Islet of Langerhans (tissue), 1 donor: ENCODE results near the gene COL6A2.
"Not testable (repeated sequence)": the region's sequence is repeated elsewhere in the genome, so short reads cannot be mapped to it uniquely, and the experiment has no call there.

Experiments
- FAIRE-seq: peaks from one replicate; lab custom pipeline; 2011; peaks lifted over from hg19 to GRCh38; lab: Jason Lieb, UNC

Gene COL6A2

GRCh38 chr21:46126309-46127238, 28.7 kb downstream of the COL6A2 start:
- FAIRE-seq, result no peak

DNA sequence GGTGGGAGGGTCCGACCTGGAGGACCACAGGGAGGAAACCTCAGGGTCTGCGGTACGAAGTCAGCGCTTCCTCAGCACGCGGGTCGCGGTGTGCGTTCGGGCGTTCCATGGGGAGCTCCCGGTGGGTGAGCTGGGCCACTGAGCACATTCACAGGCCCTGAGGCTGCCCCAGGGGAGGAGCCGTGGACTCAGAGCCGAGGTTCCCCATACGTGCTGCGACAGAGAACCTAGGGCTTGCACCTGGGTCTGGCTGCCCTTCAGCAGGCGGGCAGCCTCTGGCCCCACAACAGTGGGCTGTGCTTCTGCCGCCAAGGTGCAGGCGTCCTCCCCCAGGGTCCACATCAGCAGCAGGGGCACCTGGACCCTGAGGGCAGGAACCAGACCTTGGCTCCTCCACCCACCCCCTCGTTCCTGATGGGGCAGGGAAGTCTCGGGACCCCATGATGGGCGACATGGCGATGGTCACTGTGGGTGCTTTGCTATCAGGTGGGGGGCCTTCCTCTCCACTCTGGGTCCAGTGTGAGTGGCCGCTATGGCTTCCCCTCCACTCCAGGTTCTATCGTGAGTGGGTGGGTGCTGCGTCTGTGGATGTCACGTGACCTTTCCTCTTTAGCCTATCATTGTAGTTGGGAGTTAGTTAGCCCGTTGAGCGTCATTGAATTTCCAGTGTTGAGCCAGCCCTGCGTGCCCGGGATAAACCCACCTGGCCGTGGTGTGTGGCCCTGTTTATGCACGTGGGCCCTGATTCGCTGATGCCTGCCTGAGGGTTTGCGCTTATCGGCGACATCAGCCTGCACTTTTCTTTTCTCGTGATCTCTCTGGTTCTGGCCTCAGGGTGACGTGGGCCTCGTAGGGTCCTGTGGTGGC, 29.6 kb downstream of the COL6A2 start:
- FAIRE-seq, result no peak

- no peak for FAIRE-seq
Observed at GRCh38 chr21:46128106-46128932, 30.4 kb downstream of the COL6A2 start.

DNA sequence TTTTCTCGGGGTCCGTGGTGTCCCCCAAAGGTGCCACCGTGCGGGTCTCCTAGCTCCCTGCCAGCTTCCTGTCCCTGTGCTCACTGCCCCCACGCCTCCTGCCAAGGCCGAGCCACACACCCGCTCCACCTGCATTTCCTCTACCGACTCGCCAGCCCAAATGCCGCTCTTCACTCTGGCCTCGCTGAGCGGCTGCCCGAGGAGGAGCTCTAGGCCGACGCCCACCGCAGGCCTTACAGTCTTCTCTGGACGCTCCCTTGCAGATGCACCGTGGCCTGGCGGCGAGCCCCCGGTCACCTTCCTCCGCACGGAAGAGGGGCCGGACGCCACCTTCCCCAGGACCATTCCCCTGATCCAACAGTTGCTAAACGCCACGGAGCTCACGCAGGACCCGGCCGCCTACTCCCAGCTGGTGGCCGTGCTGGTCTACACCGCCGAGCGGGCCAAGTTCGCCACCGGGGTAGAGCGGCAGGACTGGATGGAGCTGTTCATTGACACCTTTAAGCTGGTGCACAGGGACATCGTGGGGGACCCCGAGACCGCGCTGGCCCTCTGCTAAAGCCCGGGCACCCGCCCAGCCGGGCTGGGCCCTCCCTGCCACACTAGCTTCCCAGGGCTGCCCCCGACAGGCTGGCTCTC, 31.1 kb downstream of the COL6A2 start:
- no peak for FAIRE-seq

- FAIRE-seq, result no peak
Observed at GRCh38 chr21:46129846-46130651, 32.1 kb downstream of the COL6A2 start.

DNA sequence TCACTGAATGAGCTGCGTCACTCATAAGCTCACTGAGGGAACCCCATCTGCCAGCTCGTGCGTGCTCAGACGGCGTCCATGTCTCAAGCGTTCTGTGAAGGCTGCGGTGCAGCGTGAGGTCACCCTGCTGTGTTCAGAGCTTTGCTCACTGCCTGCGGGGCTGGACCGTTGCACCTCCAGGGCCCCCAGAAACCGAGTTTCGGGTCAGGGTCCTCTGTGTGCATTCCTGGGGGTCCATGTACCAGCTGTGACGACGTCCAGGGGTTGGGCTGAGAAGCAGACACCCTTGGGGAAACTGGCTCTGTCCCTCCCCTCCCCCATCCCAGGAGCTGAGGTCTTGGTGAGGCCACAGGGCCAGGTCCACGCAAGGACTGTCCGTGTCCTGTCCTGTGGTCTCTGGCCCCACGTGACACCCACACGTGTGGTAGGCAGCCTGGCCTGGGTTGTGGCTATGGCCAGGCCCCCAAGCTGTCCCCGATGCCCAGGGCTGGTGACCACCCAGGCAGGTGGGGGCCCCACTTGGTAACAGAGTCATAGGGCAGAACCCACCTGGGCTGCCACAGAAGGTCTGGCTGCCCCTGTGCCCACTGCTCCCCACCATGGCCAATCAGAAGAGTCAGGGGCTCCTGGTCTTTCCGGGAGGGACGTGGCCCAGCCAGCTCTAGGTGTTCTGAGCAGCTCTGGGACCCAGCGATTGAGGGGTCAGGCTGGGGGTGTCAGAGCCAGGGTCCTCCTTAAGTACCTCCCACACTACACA, 33.1 kb downstream of the COL6A2 start:
- no peak for FAIRE-seq

DNA sequence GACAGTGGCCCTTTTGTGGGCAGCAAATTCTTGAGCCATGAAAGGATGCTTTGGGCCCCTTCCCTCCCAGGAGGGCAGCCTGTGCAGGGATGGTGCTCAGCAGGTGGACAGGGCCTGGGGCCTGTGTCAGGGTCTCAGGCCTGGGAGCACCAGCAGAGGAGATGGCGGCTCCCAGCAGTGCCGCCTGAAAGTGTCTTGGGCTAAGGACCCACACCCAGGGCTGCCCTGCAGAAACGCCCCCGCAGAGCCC, 33.6 kb downstream of the COL6A2 start:
- no peak for FAIRE-seq

DNA sequence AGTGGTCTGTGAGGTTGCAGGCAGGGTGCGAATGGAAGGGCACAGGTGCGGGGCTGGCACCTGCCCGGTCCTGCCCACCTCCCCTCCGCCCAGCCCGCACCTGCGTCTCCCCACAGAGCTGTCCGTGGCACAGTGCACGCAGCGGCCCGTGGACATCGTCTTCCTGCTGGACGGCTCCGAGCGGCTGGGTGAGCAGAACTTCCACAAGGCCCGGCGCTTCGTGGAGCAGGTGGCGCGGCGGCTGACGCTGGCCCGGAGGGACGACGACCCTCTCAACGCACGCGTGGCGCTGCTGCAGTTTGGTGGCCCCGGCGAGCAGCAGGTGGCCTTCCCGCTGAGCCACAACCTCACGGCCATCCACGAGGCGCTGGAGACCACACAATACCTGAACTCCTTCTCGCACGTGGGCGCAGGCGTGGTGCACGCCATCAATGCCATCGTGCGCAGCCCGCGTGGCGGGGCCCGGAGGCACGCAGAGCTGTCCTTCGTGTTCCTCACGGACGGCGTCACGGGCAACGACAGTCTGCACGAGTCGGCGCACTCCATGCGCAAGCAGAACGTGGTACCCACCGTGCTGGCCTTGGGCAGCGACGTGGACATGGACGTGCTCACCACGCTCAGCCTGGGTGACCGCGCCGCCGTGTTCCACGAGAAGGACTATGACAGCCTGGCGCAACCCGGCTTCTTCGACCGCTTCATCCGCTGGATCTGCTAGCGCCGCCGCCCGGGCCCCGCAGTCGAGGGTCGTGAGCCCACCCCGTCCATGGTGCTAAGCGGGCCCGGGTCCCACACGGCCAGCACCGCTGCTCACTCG, 34.1 kb downstream of the COL6A2 start:
- FAIRE-seq, result no peak

GRCh38 chr21:46135782-46136395, 38.0 kb downstream of the COL6A2 start:
- FAIRE-seq, result no peak

- FAIRE-seq, result no peak
Observed at GRCh38 chr21:46136739-46137349, 38.9 kb downstream of the COL6A2 start.

DNA sequence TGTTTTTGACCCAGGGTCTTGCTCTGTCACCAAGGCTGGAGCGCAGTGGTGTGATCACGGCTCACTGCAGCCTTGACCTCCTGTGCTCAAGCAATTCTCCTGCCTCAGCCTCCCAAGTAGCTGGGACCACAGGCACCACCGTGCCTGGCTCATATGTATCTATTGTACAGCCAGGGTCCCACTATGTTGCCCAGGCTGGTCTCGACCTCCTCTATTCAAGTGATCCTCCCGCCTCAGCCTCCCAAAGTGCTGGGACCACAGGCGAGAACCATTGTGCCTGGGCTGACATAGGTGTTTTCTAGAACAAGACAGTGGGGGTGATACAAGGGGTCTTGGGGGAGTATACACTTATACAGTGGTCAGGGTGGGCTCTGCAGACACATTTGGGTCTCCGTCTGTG, 40.0 kb downstream of the COL6A2 start:
- no peak for FAIRE-seq

DNA sequence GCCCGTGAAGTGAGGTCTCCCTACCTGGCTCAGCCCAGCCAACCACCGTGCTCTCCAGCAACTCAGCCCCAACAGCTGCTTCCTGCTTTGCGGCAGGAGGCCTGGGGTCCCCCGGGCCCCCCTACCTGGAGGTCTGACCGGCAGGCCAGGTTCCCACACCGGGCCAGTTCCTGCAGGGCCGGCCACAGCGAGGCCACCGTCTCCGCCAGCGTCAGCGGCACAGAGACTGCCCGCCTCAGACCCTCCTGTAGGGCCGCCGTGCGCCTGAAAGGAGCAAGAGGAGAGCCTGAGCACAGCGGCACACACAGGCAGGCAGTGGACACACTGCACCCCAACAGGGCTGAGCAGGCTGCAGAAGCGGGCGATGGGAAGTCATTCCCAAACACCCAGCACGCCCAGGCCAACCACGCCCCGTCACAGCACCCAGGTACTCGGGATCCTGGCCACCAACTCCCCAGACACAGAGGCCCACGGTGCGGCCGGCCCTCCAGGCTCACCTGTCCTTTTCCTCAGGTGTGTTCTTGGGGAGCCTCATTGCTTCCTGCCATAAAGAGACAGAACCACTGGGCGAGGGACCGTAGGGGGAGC, 40.6 kb downstream of the COL6A2 start:
- FAIRE-seq, result no peak

DNA sequence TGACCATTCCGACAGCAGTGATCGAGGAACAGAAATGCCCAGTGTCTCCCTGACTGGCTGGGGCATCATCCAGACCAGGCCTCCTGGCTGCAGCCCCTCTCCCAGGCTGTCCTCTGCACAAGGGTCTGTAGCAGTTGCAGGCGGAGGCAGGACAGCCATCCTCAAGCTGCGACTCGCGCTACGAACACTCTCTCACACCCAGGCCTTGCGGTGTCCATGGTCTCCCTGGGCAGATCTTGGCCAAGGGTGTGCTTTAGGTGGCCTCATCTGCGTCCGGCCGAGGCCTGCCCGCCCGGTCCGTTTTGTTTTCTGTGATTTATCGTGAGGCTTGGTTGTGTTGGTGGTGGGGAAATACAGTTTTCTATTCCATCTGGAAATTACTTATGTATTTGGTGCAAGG, 41.8 kb downstream of the COL6A2 start:
- no peak for FAIRE-seq

DNA sequence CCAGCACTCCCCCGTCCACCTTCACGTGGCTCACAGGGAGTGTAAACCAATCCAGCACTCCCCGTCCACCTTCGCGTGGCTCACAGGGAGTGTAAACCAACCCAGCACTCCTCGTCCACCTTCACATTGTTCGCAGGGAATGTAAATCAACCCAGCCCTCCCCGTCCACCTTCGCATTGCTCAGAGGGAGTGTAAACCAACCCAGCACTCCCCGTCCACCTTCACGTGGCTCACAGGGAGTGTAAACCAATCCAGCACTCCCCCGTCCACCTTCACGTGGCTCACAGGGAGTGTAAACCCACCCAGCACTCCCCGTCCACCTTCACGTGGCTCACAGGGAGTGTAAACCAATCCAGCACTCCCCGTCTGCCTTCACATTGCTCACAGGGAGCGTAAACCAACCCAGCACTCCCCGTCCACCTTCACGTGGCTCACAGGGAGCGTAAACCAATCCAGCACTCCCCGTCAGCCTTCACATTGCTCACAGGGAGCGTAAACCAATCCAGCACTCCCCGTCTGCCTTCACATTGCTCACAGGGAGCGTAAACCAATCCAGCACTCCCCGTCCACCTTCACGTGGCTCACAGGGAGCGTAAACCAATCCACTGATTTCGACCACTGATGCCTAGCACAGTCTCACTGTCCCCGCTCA, 42.6 kb downstream of the COL6A2 start:
- FAIRE-seq, result not testable (repeated sequence)

DNA sequence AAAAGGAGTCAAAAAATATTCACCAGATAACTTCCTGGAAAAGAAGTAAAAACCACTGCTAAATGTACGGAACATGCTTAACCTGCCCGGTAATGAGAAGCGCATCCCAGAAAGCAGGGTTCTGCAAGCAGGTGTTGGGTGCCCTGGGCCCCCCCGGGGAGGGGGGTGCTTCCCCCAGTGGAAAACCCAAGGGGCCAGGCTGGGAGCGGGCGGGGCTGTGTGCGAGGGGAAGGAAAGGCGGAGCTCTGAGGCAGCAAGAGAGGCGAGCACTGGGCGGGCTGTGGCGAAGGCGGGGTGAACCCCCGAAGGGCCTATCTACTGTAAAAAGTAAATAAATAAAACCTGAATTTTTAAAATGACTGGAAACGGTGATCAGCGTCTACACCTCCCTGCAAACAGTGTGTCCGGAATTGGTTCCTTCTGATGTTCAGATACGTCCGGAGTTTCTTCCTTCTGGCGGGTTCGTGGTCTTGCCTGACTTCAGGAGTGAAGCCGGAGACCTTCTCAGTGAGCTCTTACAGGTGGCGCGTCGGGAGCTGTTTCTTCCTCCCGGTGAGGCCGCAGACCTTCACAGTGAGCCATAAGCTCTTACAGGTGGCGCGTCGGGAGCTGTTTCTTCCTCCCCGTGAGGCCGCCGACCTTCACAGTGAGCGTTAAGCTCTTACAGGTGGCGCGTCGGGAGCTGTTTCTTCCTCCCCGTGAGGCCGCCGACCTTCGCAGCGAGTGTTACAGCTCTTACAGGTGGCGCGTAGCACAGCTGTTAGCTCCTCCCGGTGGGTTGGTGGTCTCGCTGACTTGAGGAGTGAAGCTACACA, 44.1 kb downstream of the COL6A2 start:
- FAIRE-seq, result no peak

DNA sequence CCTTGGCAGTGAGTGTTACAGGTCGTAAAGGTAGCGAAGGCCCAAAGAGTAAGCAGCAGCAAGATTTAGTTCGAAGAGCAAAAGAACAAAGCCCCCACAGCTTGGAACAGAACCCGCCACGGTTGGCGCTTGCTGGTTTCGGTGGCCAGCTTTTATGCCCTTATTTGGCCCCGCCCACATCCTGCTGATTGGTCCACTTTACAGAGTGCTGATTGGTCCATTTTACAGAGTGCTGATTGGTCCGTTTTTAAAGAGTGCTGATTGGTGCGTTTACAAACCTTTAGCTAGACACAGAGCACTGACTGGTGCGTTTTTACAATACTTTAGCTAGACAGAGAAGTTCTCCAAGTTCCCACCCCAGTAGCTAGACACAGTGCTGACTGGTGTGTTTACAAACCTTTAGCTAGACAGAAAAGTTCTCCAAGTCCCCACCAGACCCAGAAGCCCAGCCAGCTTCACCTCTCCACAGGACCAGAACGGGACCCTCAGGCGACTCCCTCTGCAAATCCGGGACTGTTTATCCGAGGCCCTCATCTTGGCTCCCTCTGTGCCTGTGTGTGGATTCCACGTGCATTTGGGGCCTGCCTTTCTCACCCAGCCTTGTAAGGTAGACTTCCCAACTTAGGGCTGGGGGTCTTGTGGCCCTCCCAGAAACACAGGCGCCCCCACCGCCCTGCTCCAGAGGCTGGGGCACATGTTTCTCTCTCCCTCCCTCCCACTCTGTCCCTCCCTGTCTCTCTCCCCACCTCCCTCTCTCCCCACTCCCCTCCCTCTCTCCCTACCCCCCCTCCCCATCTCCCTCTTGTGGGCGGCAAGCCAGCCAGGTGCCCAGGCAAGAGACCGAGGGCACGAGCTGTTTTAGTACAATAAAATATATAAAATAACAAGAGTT, 44.9 kb downstream of the COL6A2 start:
- FAIRE-seq, result no peak
